SK-N-SH (cell line): ENCODE measurements around the gene ZNF836.
"Not testable (repeated sequence)": the region's sequence is repeated elsewhere in the genome, so short reads cannot be mapped to it uniquely, and the experiment has no call there.

ENCODE experiments used
- EP300 ChIP-seq, 2 experiments: IDR thresholded peaks; 2 replicates each; pipeline versions ENCODE4 v1.4.0 to v1.6.1; 2012; ENCODE audit warnings: borderline replicate concordance in 1 of 2, low read depth in 1 of 2, low read length in 1 of 2
- FOXJ3 ChIP-seq: sonication (generic); formaldehyde crosslinking; IDR thresholded peaks from 2 replicates; pipeline ENCODE4 v1.5.1; 2020; ENCODE audit warnings: mild to moderate bottlenecking, missing genetic modification reagents
- GABPA ChIP-seq: IDR thresholded peaks from 2 replicates; pipeline ENCODE4 v1.4.0; 2012; ENCODE audit warnings: low read depth, mild to moderate bottlenecking
- POLR2AphosphoS5 ChIP-seq: IDR thresholded peaks from 2 replicates; pipeline ENCODE4 v1.6.1; 2012; ENCODE audit warnings: low read depth, low read length
- RFX5 ChIP-seq: IDR thresholded peaks from 2 replicates; pipeline ENCODE4 v1.6.1; 2012; ENCODE audit warnings: mild to moderate bottlenecking, improper control_type of control experiment, low read length
- TCF12 ChIP-seq: IDR thresholded peaks from 2 replicates; pipeline ENCODE4 v1.4.0; 2012
- YY1 ChIP-seq: IDR thresholded peaks from 2 replicates; pipeline ENCODE4 v1.4.0; 2012; ENCODE audit warnings: low read depth, mild to moderate bottlenecking
- TF ChIP-seq, protein P1 (sequence below): fragments of 200-600 bp; sonication (generic); IDR thresholded peaks from 2 replicates; pipeline ENCODE4 v1.6.1; 2017; ENCODE audit warnings: antibody characterized with exemption, mild to moderate bottlenecking, moderate library complexity
- TF ChIP-seq, protein P2 (sequence below): IDR thresholded peaks from 2 replicates; pipeline ENCODE4 v1.4.0; 2012; ENCODE audit warnings: low read depth
- TF ChIP-seq, protein P3 (sequence below): IDR thresholded peaks from 2 replicates; pipeline ENCODE4; 2012

DNA sequence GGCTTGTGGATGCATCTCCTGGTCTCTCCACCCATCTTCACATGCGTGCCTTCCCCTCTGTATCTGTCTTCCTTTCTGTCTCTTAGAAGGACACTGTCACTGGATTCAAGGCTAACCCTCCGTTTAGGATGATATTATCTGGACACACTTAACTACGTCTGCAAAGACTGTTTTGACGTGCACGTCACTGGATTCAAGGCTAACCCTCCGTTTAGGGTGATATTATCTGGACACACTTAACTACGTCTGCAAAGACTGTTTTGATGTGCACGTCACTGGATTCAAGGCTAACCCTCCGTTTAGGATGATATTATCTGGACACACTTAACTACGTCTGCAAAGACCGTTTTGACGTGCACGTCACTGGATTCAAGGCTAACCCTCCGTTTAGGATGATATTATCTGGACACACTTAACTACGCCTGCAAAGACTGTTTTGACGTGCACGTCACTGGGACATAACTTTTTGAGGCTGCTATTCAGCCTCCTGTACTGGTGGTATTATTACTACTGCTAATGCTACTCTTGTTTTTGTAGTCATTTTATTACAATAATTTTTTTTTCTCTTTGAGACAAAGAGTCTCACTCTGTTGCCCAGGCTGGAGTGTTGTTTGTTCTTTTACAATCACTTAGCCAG lies 29.5 kb upstream of the ZNF836 start:
- TF ChIP-seq, protein P1, sequence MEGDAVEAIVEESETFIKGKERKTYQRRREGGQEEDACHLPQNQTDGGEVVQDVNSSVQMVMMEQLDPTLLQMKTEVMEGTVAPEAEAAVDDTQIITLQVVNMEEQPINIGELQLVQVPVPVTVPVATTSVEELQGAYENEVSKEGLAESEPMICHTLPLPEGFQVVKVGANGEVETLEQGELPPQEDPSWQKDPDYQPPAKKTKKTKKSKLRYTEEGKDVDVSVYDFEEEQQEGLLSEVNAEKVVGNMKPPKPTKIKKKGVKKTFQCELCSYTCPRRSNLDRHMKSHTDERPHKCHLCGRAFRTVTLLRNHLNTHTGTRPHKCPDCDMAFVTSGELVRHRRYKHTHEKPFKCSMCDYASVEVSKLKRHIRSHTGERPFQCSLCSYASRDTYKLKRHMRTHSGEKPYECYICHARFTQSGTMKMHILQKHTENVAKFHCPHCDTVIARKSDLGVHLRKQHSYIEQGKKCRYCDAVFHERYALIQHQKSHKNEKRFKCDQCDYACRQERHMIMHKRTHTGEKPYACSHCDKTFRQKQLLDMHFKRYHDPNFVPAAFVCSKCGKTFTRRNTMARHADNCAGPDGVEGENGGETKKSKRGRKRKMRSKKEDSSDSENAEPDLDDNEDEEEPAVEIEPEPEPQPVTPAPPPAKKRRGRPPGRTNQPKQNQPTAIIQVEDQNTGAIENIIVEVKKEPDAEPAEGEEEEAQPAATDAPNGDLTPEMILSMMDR, result not testable (repeated sequence)
- TF ChIP-seq EP300 (IDR thresholded peaks at IDR 0.05; ENCODE audit: borderline replicate concordance in 1 of 2, low read depth in 1 of 2, low read length in 1 of 2); FOXJ3 (CRISPR knock-in tag); GABPA; TCF12; YY1; RFX5; POLR2AphosphoS5: not testable (repeated sequence)
- TF ChIP-seq, protein P2, sequence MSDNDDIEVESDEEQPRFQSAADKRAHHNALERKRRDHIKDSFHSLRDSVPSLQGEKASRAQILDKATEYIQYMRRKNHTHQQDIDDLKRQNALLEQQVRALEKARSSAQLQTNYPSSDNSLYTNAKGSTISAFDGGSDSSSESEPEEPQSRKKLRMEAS, result not testable (repeated sequence)
- TF ChIP-seq, protein P3, sequence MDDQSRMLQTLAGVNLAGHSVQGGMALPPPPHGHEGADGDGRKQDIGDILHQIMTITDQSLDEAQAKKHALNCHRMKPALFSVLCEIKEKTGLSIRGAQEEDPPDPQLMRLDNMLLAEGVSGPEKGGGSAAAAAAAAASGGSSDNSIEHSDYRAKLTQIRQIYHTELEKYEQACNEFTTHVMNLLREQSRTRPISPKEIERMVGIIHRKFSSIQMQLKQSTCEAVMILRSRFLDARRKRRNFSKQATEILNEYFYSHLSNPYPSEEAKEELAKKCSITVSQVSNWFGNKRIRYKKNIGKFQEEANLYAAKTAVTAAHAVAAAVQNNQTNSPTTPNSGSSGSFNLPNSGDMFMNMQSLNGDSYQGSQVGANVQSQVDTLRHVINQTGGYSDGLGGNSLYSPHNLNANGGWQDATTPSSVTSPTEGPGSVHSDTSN, result not testable (repeated sequence)
